GM19455 (cell line): ENCODE data around the gene ADD2.
"Not testable (repeated sequence)": the region's sequence is repeated elsewhere in the genome, so short reads cannot be mapped to it uniquely, and the experiment has no call there.

Experiments used
- ATAC-seq: cut with Tn5 transposase; IDR thresholded peaks from one replicate; pipeline ENCODE4 v1.9.1; 2021; ENCODE audit not compliant: unreplicated experiment

ADD2 gene

GRCh38 chr2:70645733-70646419, 122.1 kb downstream of the ADD2 start:
- no peak for ATAC-seq

DNA sequence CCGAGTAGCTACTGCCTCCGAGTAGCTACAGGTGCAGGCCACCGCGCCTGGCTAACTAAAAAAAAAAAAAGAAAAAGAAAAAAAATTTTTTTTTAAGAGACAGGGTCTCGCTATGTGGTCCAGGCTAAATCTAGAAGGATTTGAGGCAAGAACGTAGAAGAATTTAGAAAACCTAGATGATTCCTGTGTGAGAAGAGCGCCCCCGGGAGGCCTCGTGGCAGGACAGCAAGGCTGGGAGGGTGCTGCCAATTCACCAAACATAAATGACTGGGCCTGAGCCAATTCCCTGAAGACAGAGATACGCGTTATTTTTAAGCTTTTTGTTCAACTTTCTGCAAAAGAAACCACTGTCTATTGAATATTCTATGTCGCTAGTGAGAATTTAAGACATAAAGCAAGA, 124.3 kb downstream of the ADD2 start:
- no peak for ATAC-seq

DNA sequence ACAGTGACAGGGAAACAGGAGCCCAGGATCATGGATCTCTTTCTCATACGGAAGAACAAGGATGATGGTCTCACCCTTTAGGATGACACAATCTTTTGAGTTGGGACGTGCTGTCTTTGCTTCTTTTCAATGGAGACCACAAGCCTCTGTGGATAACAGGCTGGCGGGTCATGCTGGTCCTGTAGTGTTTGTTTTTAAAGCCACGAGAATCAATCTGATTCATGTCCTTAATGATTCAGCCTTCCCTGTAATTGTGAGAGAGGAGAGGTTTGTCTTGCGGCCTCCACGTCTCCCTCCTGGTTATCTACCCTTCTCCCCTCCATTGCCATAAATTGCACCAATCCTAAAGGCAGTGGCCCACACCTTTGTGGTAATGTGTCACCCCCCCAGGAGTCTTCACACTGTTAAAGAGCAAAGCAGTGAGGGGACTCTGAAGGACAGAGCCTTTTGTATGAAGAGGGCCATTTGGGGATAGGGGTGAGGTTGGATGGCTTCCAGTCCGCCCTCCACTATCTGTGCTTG, 126.7 kb downstream of the ADD2 start:
- ATAC-seq: no peak

DNA sequence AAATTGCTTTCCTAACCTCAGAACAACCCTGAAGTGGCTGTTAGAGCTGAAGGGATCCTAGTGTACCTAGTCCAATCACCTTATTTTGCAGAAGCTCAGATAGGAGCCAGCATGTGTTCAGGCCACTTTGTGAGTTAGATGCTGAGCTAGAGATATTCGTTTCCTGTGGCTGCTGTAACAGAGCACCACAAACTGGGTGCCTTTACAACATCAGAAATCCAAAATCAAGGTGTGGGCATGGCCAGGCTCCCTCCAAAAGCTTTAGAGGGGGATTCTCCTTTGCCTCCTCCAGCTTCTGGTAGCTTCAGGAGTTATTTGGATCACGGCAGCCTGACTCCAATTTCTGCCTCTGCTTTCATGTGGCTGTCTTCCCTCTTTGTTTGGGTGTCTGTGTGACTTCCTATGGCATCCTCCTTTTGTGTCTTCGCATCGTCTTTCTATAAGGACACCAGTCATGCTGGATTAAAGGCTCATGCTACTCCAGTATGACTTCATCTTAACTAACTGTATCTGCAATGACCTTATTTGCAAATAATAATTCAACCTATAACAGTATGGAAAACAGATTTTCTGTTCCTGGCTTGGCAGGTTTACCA, 128.1 kb downstream of the ADD2 start:
- ATAC-seq: no peak

DNA sequence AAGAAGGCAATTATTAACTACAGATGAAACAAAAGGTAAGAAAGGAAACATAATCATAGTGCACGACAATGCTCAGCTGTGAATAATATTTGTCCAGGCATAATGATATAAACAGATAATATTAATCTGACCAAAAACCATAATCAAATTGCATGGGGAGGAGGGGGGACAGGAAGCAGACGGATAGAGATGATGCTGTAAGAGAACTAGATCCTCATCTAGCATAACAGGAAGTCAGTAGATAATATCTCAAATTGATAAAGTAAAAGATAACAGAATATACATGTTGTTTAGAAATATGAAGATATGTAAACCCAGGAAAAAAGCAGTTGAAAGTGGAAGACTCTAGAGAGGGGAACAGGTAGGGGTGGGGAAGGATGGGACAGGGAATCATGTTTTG, 129.4 kb downstream of the ADD2 start:
- ATAC-seq: no peak

GRCh38 chr2:70633508-70633907, 134.5 kb downstream of the ADD2 start:
- no peak for ATAC-seq

GRCh38 chr2:70632966-70633365, 135.0 kb downstream of the ADD2 start:
- no peak for ATAC-seq

GRCh38 chr2:70632388-70632787, 135.6 kb downstream of the ADD2 start:
- ATAC-seq: no peak

GRCh38 chr2:70630761-70631160, 137.2 kb downstream of the ADD2 start:
- no peak for ATAC-seq

GRCh38 chr2:70627211-70627898, 140.6 kb downstream of the ADD2 start:
- no peak for ATAC-seq

DNA sequence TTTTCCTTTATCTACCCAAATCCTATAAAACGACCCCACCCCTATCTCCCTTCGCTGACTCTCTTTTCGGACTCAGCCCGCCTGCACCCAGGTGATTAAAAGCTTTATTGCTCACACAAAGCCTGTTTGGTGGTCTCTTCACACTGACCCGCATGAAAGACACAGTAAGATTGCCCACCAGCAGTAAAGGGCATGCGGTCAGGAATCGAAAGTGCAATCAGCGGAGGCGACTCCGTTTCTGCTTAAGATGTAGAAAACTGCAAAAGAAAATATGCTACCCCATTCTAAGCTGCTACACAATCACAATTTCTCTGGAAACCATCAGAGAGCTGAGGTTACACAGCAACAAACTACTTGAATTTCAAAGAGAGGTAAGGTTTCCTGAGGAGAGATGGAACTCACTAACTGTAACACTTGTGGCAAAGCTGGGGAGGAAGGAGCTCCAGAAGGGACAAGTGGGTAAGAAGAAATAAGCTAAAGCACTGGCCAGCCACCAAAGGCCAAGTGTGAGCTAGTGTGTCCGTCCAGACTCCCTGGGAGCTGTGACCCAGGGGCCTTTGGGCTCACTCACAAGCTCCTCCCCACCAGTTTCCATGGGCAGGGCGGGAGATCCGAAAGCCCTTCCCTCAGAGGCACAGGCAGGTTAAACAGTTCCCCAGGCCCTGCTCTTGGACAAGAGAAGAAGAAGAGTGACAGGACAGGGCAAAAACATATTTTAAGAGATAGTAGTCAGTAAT, 141.6 kb downstream of the ADD2 start:
- no peak for ATAC-seq

GRCh38 chr2:70621536-70621935, 146.5 kb downstream of the ADD2 start:
- ATAC-seq: not testable (repeated sequence)

DNA sequence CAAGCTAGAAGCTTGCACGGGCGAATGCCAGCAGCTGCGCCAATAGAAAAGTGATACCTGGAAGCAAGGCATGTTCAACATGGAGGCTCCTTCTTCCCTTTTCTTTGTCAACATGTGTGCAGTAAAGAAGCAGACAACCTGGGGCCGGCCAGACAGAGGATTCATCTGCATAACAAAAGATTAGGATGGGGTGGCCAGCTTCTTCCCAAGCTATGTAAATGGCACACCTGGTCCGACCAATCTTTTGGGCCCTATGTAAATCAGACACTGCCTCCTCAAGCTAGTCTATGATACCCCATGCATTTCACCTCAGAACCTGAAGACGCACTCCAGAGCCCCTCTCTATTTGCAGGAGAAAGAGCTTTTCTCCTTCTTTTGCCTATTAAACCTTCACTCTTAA, 148.0 kb downstream of the ADD2 start:
- no peak for ATAC-seq

DNA sequence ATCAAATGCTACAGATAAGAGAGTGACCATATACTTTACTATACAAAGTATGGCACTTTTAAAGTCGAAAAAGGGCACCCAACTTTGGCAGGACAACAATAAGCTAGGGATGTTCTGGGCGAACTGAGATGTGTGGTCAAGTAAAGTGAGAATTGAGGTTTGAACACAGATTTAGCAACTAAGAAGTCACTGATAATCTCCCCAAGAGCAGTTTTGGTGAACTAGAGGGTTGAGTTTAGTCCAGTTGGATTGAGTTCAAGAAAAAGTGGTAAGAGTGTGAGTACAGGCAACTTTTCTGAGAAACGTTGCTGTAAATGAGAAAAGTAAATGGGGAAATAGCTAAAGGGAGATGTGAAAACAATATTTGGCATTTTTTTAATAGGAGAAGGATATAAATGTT, 148.8 kb downstream of the ADD2 start:
- ATAC-seq: no peak

DNA sequence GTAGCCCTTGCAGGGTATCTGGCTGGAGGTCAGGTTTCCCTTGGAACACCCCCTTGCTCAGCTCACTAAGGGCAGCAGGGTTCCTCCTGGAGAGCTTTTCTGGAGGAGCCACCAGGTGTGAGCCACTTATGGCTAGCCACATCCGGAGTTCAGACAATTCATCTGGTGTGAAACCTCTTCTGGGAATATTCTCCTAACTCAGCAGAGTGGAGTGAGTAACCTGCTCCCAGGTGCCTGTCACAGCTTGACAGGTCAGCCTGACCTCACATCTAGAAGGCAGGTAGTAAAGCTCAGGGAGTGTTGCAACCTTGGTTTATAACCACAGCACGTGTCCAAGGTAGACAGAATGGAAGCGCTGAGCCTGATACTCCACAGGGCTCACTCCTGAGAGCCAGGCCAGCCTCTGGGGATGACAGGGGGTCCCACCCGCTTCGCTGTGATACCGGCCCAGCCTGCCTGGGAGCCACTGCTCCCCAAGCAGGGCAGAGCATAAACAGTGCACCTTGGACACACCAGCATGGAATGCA, 151.8 kb downstream of the ADD2 start:
- no peak for ATAC-seq

DNA sequence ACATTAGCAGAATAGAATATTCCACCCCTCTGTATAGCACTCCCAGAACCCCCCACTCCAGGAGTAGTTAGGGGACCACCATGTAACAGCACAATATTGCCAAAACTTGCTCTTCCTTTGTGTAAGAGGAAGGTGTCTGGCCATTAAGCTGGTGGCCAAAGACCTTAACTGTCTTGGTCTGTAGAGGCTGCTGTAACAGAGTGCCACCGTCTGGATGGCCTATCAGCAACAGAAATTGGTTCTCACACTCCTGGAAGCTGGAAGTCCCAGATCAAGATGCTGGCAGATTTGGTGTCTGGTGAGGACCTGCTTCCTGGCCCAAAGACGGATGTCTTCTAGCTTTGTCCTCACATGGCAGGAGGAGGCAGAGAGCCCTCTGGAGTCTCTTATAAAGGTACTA, 152.8 kb downstream of the ADD2 start:
- no peak for ATAC-seq

DNA sequence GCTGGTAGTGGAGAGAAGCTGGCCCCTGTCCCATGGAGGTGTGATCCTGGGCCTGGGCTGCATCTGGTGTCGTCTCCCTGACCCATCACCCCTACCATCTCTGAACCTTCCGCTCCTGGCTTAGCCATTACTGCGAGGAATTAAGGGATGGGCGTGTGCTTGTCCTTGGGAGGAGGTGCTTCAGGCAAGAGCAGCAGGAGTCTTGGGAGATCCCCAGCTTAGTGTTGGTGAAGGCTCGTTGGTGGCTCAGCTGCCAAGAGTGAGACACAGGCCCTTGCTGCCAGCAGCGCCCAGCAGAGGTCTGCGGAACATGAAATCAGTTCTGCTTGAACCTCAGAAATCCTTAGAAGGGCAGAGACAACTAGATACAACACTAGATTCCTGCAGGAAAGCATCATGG, 154.5 kb downstream of the ADD2 start:
- ATAC-seq: no peak

DNA sequence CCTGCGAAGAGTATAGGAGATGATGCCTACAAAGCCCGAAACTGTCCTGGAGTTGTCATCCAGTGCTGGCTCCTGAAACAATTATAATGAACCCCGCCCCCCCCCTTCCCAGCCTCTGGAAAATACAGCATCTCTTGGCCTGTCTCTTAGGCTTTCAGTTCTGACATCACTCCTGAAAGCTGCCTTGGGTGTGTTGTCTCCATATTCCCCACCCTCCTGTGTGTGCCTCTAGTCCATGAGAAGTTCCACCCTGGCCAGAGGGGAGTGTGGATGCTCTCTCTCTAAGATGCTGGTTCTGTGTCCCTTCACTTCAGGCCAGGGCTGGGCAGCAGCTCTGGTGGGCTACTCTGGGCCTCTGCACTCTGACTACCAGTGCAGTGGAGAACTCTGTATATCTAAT, 155.4 kb downstream of the ADD2 start:
- ATAC-seq: no peak

- ATAC-seq: no peak
Measured at GRCh38 chr2:70608373-70608772, 159.6 kb downstream of the ADD2 start.

GRCh38 chr2:70607121-70607561, 160.9 kb downstream of the ADD2 start:
- ATAC-seq: no peak
